ENCODE data around the gene SPAG6. TPM values are rescaled to one million over a fixed set of nuclear protein-coding genes. Genes with fewer than 3 reads are reported as not detected.

The SPAG6 gene
- total and polyA plus RNA-seq, 9 of the 15 experiments (the other 6 are each of a cell fraction or from before 2014, with no cell fraction given): 3.5 to 23.1 (median 11.8) TPM

GRCh38 chr10:22443175-22443901 lies 98.0 kb downstream of the SPAG6 start:
- in situ Hi-C loops (cut with MboI) (no loop called here), intact Hi-C loops (cut with micrococcal nuclease) (no loop called here)
- no peaks in the 10 kb centered on the region for H3K27me3 ChIP-seq (ENCODE audit: control insufficient read depth in 2 of 2, insufficient read depth in 2 of 2, low read length in 2 of 2)
- no peak overlapping the region for H3K9ac ChIP-seq (ENCODE audit: insufficient read depth in 1 of 2, low read depth in 2 of 2, low read length in 2 of 2)
- ChIA-PET CTCF (ENCODE audit: low intra/inter-chr PET ratio) (no interaction called here), POLR2A (no interaction called here)
- no peaks in the 10 kb centered on the region for H3K79me2 ChIP-seq (ENCODE audit: control insufficient read depth, insufficient read depth, low read length)
- H4K20me1 ChIP-seq (replicated peaks; ENCODE audit: control insufficient read depth, insufficient read depth, low read length): no peaks in the 10 kb centered on the region
- H3K36me3 ChIP-seq (ENCODE audit: control insufficient read depth, insufficient read depth, low read length): no peaks in the 10 kb centered on the region
- DNase-seq (ENCODE audit: extremely low read depth in 1 of 4, low spot score in 3 of 4) (no peak), ATAC-seq (no peak), FAIRE-seq (no peak)
- H3K4me1 ChIP-seq (replicated peaks in 1 of 2; ENCODE audit: control insufficient read depth in 2 of 2, insufficient read depth in 2 of 2, low read length in 2 of 2): peaks cover 0 to 4% of the 10 kb centered on the region in 2 experiments; a peak in 2 of 5 replicates
- no peak overlapping the region for H3K4me2 ChIP-seq (ENCODE audit: insufficient read depth, low read length)
- H3K27ac ChIP-seq (ENCODE audit: extremely low read depth, low read depth, low read length): no peak overlapping the region
- no peak overlapping the region for H2AFZ ChIP-seq (ENCODE audit: low read depth, low read length)
- no peaks in the 10 kb centered on the region for H3K9me1 ChIP-seq (ENCODE audit: control insufficient read depth, insufficient read depth, low read length)
- 36% methylated on average over 6 of the region's 6 CpGs for WGBS (ENCODE audit: insufficient coverage, low coverage, missing lambda C conversion rate)
- no peak overlapping the region for H3K4me3 ChIP-seq
- H3K9me3 ChIP-seq (replicated peaks; ENCODE audit: control insufficient read depth, insufficient read depth, low read depth, low read length): no peaks in the 10 kb centered on the region
- BruUV-seq (replicated peaks): no TSS peak
- TF ChIP-seq FOXJ2 (tag; IDR thresholded peaks at IDR 0.05) (no peak), TSC22D4 (tag; IDR thresholded peaks at IDR 0.05) (no peak), ZNF277 (CRISPR knock-in tag; IDR thresholded peaks at IDR 0.05; ENCODE audit: borderline replicate concordance) (no peak), E2F5 (CRISPR knock-in tag; IDR thresholded peaks at IDR 0.05) (no peak), ETS1 (conservative IDR thresholded peaks at IDR 0.05; ENCODE audit: control insufficient read depth, low read depth, low read length) (no peak), SETDB1 (IDR thresholded peaks at IDR 0.05; ENCODE audit: low read length) (no peak), HNRNPLL (IDR thresholded peaks at IDR 0.05; ENCODE audit: low read depth, low read length, poor library complexity, severe bottlenecking) (no peak), SMAD2 (IDR thresholded peaks at IDR 0.05; ENCODE audit: low read depth, low read length) (no peak), CEBPB (tag; IDR thresholded peaks at IDR 0.05) (no peak), CHD1 (IDR thresholded peaks at IDR 0.05; ENCODE audit: low read length) (no peak)
